ENCODE measurements around the gene TRIP6.

Gene TRIP6

DNA sequence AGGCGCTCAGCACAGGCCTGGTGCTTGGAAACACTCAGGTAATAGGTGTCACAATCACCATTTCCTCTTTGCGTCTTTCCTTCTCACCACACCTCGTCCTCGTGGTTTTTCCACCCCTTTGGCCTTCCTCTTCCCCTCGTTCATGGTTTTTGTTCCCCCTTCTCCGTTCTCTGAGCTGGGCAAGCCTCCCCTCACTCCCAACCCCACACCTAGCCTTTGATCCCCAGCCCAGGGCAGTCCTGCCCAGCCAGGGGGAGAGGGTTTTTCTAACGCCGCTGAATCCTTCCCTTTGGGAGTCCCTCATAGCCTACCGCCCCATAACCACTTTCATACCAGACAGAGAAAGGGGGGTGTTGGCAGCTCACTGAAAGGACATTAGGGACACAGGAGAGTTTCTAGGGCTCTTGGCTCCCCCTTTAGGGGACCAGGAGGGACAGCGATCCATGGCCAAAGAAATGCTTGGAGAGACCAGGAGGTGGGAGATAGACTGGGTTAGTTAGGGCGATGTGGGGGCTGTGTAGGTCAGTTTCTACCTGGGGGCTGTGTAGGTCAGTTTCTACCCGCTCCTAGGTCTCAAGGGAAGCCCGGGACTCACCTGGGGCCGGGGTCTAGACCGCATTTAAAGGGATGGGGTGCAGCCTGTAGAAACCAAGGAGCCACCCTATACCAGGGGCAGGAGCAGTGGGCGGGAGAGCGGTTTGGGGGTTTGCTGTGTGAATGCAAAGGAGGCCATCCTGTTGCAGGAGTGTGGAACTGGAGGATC, 41.3 kb upstream of the TRIP6 start:
- Histone ChIP-seq H3K36me3 (ENCODE audit: control insufficient read depth, insufficient read depth, low read length) (peaks cover 24% of the 10 kb centered on the region), H3K4me1 (ENCODE audit: control insufficient read depth, insufficient read depth, low read length) (0 out of 2 replicates have a peak, but pooled peaks cover 2% of the 10 kb centered on the region), H3K27ac (ENCODE audit: low read length) (no peak overlapping the region), H3K27me3 (ENCODE audit: control insufficient read depth, insufficient read depth, low read length) (no peaks in the 10 kb centered on the region), H3K4me3 (ENCODE audit: low read length) (peak overlapping the region; percentile 91), H3K9me3 (ENCODE audit: control insufficient read depth, insufficient read depth, low read length) (no peaks in the 10 kb centered on the region)
- WGBS (ENCODE audit: insufficient coverage, insufficient read length): no CpG with 5 or more reads among the region's 17 CpGs
- DNase-seq (ENCODE audit: low read depth, low spot score): no peak

DNA sequence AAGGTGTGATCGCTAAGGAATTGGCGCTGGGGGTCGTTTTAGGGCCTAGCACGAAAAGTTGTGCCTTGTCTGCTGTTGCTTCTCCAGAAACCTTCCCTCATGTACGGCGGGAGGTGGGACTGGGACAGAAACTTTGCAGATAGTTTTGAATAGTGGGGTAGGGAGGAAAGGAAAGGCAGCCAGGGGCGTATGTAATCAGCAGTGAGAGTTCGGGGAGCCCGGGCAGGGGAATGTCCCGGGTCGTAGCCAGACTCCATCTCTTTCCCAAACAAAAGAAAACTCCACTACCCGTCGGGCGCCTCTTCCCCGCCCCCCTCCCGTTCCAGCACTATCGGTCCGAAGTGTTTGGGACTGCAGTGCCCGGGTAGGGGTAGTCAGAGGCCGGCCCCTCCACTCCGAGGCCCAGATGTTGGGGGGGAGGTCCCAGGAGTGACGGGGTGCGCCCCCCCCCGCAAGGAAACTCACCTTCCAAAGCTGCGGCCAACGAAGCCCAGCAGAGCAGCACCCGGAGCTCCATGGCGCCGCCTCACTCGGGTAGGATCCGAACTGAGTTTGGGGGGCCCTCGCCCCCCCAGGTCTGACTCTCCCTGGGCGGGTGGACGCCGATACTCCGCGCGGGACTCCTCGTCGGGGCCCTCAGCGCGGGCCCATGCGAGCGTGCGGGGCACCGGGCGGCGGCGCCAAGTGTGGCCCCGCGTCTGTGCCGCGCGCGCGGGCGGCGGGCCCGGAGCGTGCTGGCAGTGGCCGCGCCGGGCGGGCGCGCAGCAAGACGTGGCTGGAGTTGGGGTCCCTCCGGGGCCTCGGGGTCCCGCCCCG, 40.5 kb upstream of the TRIP6 start:
- no peaks in the 10 kb centered on the region for H3K27me3 ChIP-seq (ENCODE audit: control insufficient read depth, insufficient read depth, low read length)
- peak overlapping the region; percentile 91 for H3K4me3 ChIP-seq (ENCODE audit: low read length)
- no peak overlapping the region for H3K27ac ChIP-seq (ENCODE audit: low read length)
- no CpG with 5 or more reads among the region's 71 CpGs for WGBS (ENCODE audit: insufficient coverage, insufficient read length)
- H3K36me3 ChIP-seq (ENCODE audit: control insufficient read depth, insufficient read depth, low read length): peaks cover 23% of the 10 kb centered on the region
- no peaks in the 10 kb centered on the region for H3K9me3 ChIP-seq (ENCODE audit: control insufficient read depth, insufficient read depth, low read length)
- H3K4me1 ChIP-seq (ENCODE audit: control insufficient read depth, insufficient read depth, low read length): 0 out of 2 replicates have a peak, but pooled peaks cover 2% of the 10 kb centered on the region
- no peak for DNase-seq (ENCODE audit: low read depth, low spot score)

DNA sequence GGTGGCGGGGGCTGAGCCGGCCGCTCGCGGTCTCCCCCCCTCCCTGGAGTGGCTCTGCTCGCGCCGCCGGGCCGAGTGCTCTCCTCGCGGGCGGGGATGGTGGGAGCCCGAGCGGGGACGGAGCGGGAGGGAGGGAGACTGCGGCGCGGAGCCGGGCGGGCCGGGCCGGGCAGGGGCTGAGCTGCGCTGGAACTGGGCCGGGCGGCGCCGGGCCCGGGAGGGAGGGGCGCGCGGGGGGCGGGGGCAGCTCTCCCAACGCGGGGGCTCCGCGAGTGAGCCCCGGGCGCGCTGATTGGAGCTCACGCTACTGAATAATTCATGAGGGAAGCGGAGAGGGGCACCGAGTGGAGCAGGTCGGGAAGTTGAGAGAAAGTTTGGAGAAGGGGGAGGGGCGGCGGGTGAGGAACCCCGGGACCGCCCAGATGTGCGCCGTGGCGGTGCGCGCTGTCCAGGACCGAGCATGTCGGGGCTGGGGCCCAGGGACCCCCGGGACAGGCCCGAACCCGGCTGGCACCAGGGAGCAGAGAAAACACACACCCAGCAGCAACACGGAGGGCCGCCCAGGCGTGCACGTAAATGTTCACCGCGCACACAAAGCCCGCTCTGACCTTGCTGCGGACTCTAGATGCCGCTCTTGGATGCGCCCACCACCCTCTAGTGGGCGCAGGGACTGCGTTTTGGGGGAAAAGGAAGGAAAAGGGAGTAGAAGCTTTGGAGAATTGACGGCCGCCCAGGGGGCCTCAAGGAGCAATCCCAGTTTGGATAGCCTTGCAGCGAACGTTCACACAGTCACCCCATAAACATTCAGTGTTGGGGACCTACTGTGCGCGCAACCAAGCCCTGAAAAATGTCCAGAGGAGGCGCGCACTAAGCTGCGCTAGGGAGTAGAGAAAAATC, 39.6 kb upstream of the TRIP6 start, which contains the start of gene EPHB4:
EPHB4 (minus strand) TSS at position 194 of the 897 bp plus-strand sequence. CDS start 493 bp downstream, outside the sequence.
- H3K4me3 ChIP-seq (ENCODE audit: low read length): peak within 1 kb of the TSS; percentile 91
- peaks cover 14% of the 10 kb centered on the region for H3K36me3 ChIP-seq (ENCODE audit: control insufficient read depth, insufficient read depth, low read length)
- DNase-seq (ENCODE audit: low read depth, low spot score): no peak
- WGBS (ENCODE audit: insufficient coverage, insufficient read length): no CpG with 5 or more reads among the region's 80 CpGs
- H3K9me3 ChIP-seq (ENCODE audit: control insufficient read depth, insufficient read depth, low read length): no peaks in the 10 kb centered on the region
- H3K27ac ChIP-seq (ENCODE audit: low read length): peak within 1 kb of the TSS; percentile 7
- 0 out of 2 replicates have a peak, but pooled peaks cover 2% of the 10 kb centered on the region for H3K4me1 ChIP-seq (ENCODE audit: control insufficient read depth, insufficient read depth, low read length)
- H3K27me3 ChIP-seq (ENCODE audit: control insufficient read depth, insufficient read depth, low read length): no peaks in the 10 kb centered on the region

DNA sequence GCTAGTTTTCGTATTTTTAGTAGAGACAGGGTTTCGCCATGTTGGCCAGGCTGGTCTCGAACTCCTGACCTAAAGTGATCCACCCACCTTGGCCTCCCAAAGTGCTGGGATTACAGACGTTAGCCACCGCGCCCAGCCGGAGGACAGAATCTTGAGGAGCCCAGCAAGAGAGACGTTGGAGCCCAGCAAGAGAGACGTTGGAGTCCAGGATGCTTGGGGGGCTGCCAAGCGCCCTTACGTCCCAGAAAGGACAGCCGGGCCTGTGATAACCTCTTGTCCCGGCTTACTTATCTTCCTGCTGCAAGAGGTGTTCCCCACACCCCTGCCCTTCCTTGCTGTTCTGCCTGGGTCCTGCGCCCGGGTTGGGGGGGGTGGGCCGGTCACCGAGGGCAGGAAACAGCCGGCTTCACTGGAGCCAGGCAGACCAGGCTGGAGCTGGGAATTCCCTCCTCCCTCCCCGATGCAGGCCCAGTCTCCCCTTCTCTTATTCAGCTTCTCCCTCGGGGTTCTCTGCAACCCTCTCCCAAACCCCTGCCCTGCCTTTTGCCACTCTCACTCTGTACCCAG, 38.0 kb upstream of the TRIP6 start:
- no peaks in the 10 kb centered on the region for H3K36me3 ChIP-seq (ENCODE audit: control insufficient read depth, insufficient read depth, low read length)
- WGBS (ENCODE audit: insufficient coverage, insufficient read length): no CpG with 5 or more reads among the region's 20 CpGs

DNA sequence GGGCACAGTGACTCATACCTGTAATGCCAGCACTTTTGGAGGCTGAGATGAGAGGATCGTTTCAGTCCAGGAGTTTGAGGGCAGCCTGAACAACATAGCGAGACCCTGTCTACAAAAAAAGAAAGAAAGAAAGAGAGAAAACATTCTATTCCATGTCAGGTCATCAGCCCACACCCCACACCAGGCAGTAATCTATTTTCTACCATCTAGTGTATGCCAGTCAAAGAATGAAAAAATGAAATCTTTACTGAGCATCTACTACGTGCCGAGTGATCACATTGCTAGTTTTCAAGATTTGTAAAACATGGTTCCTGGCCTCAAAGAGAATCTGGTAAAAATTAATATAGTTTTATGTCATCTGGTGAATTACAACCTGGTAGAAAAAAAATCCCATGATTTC, 36.8 kb upstream of the TRIP6 start:
- WGBS (ENCODE audit: insufficient coverage, insufficient read length): no CpG with 5 or more reads among the region's 4 CpGs
- Histone ChIP-seq H3K9me3 (ENCODE audit: control insufficient read depth, insufficient read depth, low read length) (no peaks in the 10 kb centered on the region), H3K36me3 (ENCODE audit: control insufficient read depth, insufficient read depth, low read length) (no peaks in the 10 kb centered on the region), H3K27ac (ENCODE audit: low read length) (no peak overlapping the region), H3K4me3 (ENCODE audit: low read length) (no peak overlapping the region), H3K27me3 (ENCODE audit: control insufficient read depth, insufficient read depth, low read length) (no peaks in the 10 kb centered on the region), H3K4me1 (ENCODE audit: control insufficient read depth, insufficient read depth, low read length) (no peaks in the 10 kb centered on the region)
- DNase-seq (ENCODE audit: low read depth, low spot score): no peak

More for the DNA sequence above, 38.0 kb upstream of the TRIP6 start:
- DNase-seq (ENCODE audit: low read depth, low spot score): no peak
- Histone ChIP-seq H3K4me1 (ENCODE audit: control insufficient read depth, insufficient read depth, low read length) (0 out of 2 replicates have a peak, but pooled peaks cover 2% of the 10 kb centered on the region), H3K4me3 (ENCODE audit: low read length) (no peak overlapping the region), H3K27me3 (ENCODE audit: control insufficient read depth, insufficient read depth, low read length) (no peaks in the 10 kb centered on the region), H3K9me3 (ENCODE audit: control insufficient read depth, insufficient read depth, low read length) (no peaks in the 10 kb centered on the region), H3K27ac (ENCODE audit: low read length) (no peak overlapping the region)

DNA sequence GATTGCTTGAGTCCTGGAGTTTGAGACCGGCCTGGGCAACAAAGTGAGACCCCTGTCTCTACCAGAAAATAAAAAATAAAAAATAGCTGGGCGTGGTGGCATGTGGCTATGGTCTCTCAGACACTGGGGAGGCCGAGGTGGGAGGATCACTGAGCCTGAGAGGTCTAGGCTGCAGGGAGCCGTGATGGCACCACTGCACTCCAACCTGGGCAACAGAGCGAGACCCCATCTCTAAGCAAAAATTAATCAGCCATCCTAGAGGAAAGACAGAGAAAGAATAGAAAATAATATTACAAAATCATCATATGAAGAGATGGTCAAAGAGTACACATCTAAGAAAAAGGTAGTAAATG, 34.9 kb upstream of the TRIP6 start:
- H3K36me3 ChIP-seq (ENCODE audit: control insufficient read depth, insufficient read depth, low read length): no peaks in the 10 kb centered on the region
- H3K27me3 ChIP-seq (ENCODE audit: control insufficient read depth, insufficient read depth, low read length): no peaks in the 10 kb centered on the region
- peaks cover 4% of the 10 kb centered on the region; the same call in 1 of the 2 replicates for H3K4me1 ChIP-seq (ENCODE audit: control insufficient read depth, insufficient read depth, low read length)
- H3K9me3 ChIP-seq (ENCODE audit: control insufficient read depth, insufficient read depth, low read length): no peaks in the 10 kb centered on the region
- no peak overlapping the region for H3K4me3 ChIP-seq (ENCODE audit: low read length)
- no CpG with 5 or more reads among the region's 5 CpGs for whole genome bisulfite sequencing (ENCODE audit: insufficient coverage, insufficient read length)
- H3K27ac ChIP-seq (ENCODE audit: low read length): no peak overlapping the region
- DNase-seq (ENCODE audit: low read depth, low spot score): no peak

DNA sequence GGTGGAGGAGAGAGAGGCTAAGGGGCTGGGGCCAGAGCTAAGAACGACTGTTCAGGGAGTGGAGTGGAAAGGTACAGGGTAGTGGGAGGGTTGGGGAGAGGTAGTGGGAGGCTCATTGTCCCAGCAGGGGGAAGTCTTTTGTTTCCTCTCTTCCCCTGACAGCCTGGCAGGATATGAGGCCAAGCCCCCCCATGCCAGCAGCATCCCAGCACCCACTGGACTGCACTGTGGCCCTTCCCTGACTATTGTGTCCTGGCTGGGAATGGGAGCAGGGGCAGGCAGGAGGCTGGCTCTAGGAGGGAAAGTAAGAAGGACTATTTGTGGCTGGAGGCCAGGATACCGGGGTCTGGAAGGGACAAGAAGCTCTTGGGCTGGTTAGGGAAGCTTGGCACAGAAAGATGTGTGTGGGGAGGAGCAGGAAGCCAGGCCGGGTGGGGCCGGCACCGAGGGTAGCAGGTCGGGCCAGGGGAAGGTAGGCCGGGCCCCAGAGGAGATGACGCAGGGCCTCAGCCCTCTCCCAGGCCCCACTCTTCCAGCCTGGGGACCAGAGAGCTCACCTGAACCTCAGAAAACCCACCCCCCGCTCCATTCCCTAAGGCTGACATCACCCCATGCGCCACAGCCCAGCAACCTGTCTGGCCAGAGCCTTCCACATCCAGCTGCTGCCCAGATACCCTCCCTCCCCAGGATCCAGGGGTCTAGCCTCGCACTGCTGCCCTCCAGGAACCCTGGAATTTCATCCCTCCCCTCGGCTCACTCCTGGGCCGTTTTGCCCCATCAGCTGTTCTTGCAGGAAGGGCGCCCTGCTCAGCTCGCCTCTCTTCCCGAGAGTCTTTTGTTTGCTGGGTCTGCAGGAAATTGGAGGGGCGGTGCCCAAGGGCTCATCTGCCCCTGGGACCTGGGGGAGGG, 31.0 kb upstream of the TRIP6 start:
- Histone ChIP-seq H3K9me3 (ENCODE audit: control insufficient read depth, insufficient read depth, low read length) (no peaks in the 10 kb centered on the region), H3K4me1 (ENCODE audit: control insufficient read depth, insufficient read depth, low read length) (peaks cover 4% of the 10 kb centered on the region; the same call in 1 of the 2 replicates), H3K4me3 (ENCODE audit: low read length) (peak overlapping the region; percentile 4; the same call in 1 of the 2 replicates), H3K27ac (ENCODE audit: low read length) (peak overlapping the region; percentile 12), H3K27me3 (ENCODE audit: control insufficient read depth, insufficient read depth, low read length) (no peaks in the 10 kb centered on the region), H3K36me3 (ENCODE audit: control insufficient read depth, insufficient read depth, low read length) (no peaks in the 10 kb centered on the region)
- WGBS (ENCODE audit: insufficient coverage, insufficient read length): no CpG with 5 or more reads among the region's 17 CpGs
- DNase-seq (ENCODE audit: low read depth, low spot score): no peak

DNA sequence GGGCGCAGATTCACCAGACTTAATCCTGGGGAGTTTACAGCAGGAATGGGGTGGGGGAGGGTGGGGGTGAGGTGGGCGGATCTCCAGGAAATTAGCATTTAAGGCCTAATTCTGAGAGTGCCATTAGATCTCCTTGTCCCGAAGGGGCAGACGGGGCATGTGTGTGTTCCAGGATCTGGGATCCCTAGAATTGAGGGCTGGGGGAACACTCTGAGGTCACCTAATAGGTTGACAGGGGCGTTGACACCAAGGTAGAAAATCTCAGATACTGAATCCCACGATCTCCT, 30.4 kb upstream of the TRIP6 start:
- no peaks in the 10 kb centered on the region for H3K9me3 ChIP-seq (ENCODE audit: control insufficient read depth, insufficient read depth, low read length)
- WGBS (ENCODE audit: insufficient coverage, insufficient read length): no CpG with 5 or more reads among the region's 6 CpGs
- peak overlapping the region; percentile 20; the same call in 1 of the 2 replicates for H3K4me3 ChIP-seq (ENCODE audit: low read length)
- H3K4me1 ChIP-seq (ENCODE audit: control insufficient read depth, insufficient read depth, low read length): peaks cover 4% of the 10 kb centered on the region; the same call in 1 of the 2 replicates
- H3K27ac ChIP-seq (ENCODE audit: low read length): peak overlapping the region; percentile 15
- no peaks in the 10 kb centered on the region for H3K36me3 ChIP-seq (ENCODE audit: control insufficient read depth, insufficient read depth, low read length)
- DNase-seq (ENCODE audit: low read depth, low spot score): no peak
- H3K27me3 ChIP-seq (ENCODE audit: control insufficient read depth, insufficient read depth, low read length): no peaks in the 10 kb centered on the region

DNA sequence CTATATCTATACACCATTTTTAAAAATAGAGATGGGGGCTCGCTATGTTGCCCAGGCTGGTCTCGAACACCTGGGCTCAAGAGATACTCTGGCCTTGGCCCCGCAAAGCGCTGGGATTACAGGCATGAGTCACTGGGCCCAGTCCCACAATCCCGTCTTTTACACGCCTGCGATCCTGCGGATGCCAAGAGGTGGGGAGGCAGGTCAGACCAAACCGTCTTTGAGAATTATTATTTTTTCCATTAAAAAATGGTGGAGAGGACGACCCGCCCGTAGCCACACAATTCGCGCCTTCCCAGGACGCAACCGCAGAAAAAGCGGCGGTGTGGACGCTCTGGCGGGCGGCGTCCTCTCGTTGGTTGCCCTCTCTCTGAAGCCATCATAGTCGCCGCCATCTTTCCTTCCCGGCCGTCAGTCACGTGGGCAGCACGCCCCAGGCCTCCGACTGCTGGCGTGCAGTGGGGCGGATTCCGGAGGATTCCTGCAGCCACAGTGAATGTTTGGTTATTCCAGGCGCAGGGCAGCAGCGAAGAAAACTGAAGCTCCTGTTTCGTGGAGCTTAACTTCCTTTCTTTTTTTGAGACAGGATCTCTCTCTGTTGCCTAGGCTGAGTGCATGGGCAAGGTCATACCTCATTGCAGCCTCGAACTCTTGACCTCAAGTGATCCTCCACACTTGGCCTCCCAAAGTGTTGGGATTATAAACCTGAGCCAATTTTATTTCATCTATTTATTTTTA, 29.9 kb upstream of the TRIP6 start:
- H3K27ac ChIP-seq (ENCODE audit: low read length): peak overlapping the region; percentile 15
- H3K9me3 ChIP-seq (ENCODE audit: control insufficient read depth, insufficient read depth, low read length): no peaks in the 10 kb centered on the region
- peak overlapping the region; percentile 20; the same call in 1 of the 2 replicates for H3K4me3 ChIP-seq (ENCODE audit: low read length)
- no peaks in the 10 kb centered on the region for H3K36me3 ChIP-seq (ENCODE audit: control insufficient read depth, insufficient read depth, low read length)
- no peak for DNase-seq (ENCODE audit: low read depth, low spot score)
- peaks cover 4% of the 10 kb centered on the region; the same call in 1 of the 2 replicates for H3K4me1 ChIP-seq (ENCODE audit: control insufficient read depth, insufficient read depth, low read length)
- no CpG with 5 or more reads among the region's 37 CpGs for WGBS (ENCODE audit: insufficient coverage, insufficient read length)
- no peaks in the 10 kb centered on the region for H3K27me3 ChIP-seq (ENCODE audit: control insufficient read depth, insufficient read depth, low read length)
